ENCODE data around the gene PARD3. TPM values are rescaled to one million over a fixed set of nuclear protein-coding genes. Genes with fewer than 3 reads are reported as not detected.

The PARD3 gene
- total and polyA plus RNA-seq, 10 of the 15 experiments (the other 5 are each of a cell fraction or from before 2014, with no cell fraction given) = 2.6 to 43.1 (median 13.9) TPM

GRCh38 chr10:34408956-34409355 lies 406.1 kb downstream of the PARD3 start (continued):
- TF ChIP-seq ATF3 (IDR thresholded peaks at IDR 0.05; ENCODE audit: borderline replicate concordance, extremely low read depth, low read depth, low read length) = no peak
- TF ChIP-seq STAT1 (conservative IDR thresholded peaks at IDR 0.05) = no peak
- no peak for TF ChIP-seq CEBPZ (IDR thresholded peaks at IDR 0.05; ENCODE audit: low read depth, low read length)
- no peak for TF ChIP-seq SIN3A (IDR thresholded peaks at IDR 0.05; ENCODE audit: low read depth, low read length)
- no peak for TF ChIP-seq CHD1 (IDR thresholded peaks at IDR 0.05; ENCODE audit: low read depth, low read length)
- TF ChIP-seq MLLT1 (IDR thresholded peaks at IDR 0.05) = no peak
- TF ChIP-seq BCL11A (IDR thresholded peaks at IDR 0.05; ENCODE audit: low read depth, low read length) = no peak
- TF ChIP-seq ATF7 (IDR thresholded peaks at IDR 0.05; ENCODE audit: low read depth) = no peak
- TF ChIP-seq RELA (IDR thresholded peaks at IDR 0.05; ENCODE audit: borderline replicate concordance, partially characterized antibody) = no peak

Data from GM12878 (cell line).